ENCODE measurements around the gene TBC1D3E.
"Not testable (repeated sequence)": the region's sequence is repeated elsewhere in the genome, so short reads cannot be mapped to it uniquely, and the experiment has no call there.

DNA sequence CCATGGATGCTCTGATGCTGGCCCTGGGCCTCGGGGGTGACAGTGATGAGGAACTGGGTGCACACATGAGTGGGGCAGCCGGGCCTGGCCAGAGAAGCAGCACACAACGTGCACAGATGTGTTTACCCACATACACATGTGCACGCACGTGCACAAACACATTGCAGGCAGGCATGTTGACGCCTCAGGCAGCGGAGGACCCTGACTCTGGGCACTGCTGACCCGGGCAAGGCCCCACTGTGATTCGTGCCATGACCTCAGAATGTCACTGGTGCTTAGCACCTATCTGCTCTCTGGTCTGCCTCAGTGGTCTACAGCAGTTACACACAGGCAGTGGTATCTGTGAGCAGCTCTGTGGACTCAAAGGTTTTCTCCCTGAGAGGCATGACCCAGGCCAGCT lies at the start of gene TBC1D3E:
- not testable (repeated sequence) for TF ChIP-seq GATA2, GATA3 (IDR thresholded peaks at IDR 0.05; ENCODE audit: low read depth, low read length)

All from SH-SY5Y (cell line).